Brain microvascular endothelial cell (primary cell): Measurements from ENCODE around the gene OBP2B.

ENCODE experiments used
- DNase-seq: peaks from one replicate; pipeline ENCODE4 v3.0.0-alpha.2; 2020
- H3K27ac ChIP-seq: fragments of 250-450 bp; sonication (Bioruptor Pico); 2 replicates; pipeline ENCODE4 v1.5.1; 2020; ENCODE audit warnings: mild to moderate bottlenecking, moderate library complexity
- H3K27me3 ChIP-seq: fragments of 250-450 bp; sonication (Bioruptor Pico); replicated peaks from 2 replicates; pipeline ENCODE4 v1.5.1; 2020; ENCODE audit warnings: mild to moderate bottlenecking
- H3K36me3 ChIP-seq: fragments of 250-450 bp; sonication (Bioruptor Pico); replicated peaks from 2 replicates; pipeline ENCODE4 v1.5.1; 2020; ENCODE audit warnings: mild to moderate bottlenecking
- H3K4me3 ChIP-seq: 2 replicates; pipeline ENCODE4 v1.5.1; 2011; ENCODE audit warnings: low read depth, mild to moderate bottlenecking, control low read depth, low read length, moderate library complexity
- in situ Hi-C: cut with HindIII; loops from 2 replicates; pipeline ENCODE4 v1.10.0; 2017; ENCODE audit warnings: low sequenced_read_pairs, low pct_ligation_motif_present
- TF ChIP-seq, protein P1 (sequence below): IDR thresholded peaks from 2 replicates; pipeline ENCODE4 v1.5.1; 2011; ENCODE audit warnings: low read depth, mild to moderate bottlenecking, moderate library complexity, low read length, control low read depth, inconsistent platforms; ENCODE audit errors: missing control alignments

Gene OBP2B

DNA sequence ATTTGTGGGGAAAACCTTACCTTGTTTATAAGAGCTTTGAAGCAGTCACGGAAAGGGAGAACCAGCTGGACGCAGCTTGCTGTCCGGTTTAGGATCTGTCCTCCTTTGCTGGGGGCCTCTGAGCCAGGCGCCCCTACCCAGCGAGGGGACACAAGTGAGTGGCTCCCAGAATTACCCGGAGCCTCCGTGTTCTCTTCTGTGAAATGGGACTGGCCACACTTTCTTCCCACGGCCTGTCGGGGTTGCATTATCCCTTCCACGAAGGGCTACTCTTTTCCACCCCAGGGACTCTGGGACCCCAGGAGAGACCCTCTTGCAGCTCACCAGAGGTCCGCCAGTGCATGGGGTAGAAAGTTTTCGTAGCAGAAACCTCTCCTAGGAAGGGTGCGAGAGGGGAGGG lies 44.9 kb downstream of the OBP2B start:
- H3K27ac ChIP-seq = no peak overlapping the region
- H3K27me3 ChIP-seq = no peaks in the 10 kb centered on the region
- H3K4me3 ChIP-seq = peak overlapping the region; percentile 59
- in situ Hi-C loops = no loop called here
- TF ChIP-seq, protein P1, sequence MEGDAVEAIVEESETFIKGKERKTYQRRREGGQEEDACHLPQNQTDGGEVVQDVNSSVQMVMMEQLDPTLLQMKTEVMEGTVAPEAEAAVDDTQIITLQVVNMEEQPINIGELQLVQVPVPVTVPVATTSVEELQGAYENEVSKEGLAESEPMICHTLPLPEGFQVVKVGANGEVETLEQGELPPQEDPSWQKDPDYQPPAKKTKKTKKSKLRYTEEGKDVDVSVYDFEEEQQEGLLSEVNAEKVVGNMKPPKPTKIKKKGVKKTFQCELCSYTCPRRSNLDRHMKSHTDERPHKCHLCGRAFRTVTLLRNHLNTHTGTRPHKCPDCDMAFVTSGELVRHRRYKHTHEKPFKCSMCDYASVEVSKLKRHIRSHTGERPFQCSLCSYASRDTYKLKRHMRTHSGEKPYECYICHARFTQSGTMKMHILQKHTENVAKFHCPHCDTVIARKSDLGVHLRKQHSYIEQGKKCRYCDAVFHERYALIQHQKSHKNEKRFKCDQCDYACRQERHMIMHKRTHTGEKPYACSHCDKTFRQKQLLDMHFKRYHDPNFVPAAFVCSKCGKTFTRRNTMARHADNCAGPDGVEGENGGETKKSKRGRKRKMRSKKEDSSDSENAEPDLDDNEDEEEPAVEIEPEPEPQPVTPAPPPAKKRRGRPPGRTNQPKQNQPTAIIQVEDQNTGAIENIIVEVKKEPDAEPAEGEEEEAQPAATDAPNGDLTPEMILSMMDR = no peak
- H3K36me3 ChIP-seq = no peaks in the 10 kb centered on the region
- DNase-seq = no peak

DNA sequence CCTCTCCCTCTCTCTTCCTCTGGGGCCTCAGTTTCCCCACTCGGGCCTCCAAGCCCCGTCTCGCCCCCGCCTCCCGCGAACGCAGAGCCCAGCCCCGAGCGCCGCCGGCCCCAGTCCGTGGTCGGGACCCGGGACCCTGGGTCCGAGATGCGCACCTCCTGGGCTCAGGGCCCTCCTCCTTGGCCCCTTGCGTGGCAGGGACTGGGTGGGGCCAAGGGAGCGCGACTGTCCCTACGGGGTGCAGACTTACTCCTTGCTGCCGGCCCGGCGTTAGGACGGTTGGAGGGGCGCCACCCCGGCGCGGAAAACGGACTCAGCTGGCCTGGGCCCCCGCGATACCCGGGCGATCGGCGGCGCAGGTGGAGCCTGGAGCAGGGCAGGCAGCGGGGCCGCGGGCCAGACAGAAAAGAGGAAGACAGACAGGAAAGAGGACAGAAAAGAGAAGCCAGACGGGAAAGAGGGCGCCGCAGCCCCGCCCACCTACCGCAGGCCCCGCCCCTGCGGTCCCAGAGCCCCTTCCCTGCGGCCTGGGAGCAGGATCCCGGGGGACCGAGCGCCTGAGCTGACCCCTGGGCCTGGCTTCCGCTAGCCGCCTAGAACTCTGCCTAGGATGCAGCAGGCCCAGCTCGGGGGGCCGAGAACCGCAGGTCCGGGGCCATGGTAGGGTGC lies 45.4 kb downstream of the OBP2B start, which contains the start of gene GBGT1:
Gene GBGT1 (minus strand): TSS at position 411 of the 669 bp plus-strand sequence. CDS start 1,502 bp downstream, outside the sequence.
- Histone ChIP-seq H3K36me3 (no peaks in the 10 kb centered on the region), H3K27ac (no peak within 1 kb of the TSS), H3K27me3 (no peaks in the 10 kb centered on the region), H3K4me3 (peak within 1 kb of the TSS; percentile 59)
- TF ChIP-seq, protein P1 = no peak
- no peak for DNase-seq
- in situ Hi-C loops = no loop called here

DNA sequence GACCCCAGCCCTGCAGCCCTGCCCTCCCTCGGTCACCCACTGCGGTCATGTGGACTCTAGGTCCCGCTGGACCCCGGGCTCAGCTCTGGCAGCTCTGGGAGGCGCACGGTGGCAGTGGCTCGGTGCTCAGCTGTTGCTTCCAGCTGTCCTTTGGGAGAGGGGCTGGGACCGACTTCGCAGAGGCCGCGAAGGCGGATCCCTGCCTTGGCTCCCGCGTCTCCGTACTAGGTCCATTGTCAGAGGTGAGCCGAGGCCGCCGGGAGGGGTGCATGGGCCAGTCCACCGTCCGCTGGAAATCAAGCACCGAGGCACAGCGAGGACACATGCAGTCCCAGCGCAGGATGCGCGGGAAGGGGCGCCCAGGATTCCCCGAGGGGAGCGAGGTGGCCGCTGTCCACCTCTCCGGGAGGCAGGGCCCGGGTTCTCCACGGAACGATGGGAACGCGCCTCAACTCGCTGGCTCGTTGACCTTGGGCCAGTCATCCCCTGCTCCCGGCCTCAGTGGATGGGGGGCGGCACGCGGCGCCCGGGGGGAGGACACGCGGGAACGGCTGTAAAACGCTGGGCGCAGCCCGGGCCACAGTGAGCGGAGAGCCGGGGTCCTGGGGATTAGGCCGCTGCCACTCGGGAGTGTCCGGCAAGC lies 46.1 kb downstream of the OBP2B start:
- in situ Hi-C loops = no loop called here
- no peak for DNase-seq

DNA sequence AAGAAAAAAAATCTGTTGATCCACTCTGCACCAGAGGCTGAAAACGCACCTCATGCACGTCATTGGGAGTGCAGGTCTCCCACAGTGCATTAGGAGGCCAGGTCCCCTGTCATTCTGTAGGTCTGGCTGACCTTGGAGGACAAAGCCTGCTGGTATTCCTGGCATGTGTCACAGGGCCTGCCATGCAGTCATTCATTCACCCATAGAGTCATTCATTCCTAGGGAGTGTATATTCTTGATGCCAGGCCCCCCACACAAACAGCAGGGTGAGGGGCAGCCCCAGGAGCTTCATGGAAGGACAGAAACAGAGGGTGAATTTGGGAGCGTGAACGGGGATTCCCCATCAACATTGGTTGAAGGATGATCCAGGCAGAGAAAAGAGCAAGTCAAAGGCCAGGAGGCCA lies 47.5 kb downstream of the OBP2B start:
- DNase-seq = no peak
- H3K27me3 ChIP-seq = no peaks in the 10 kb centered on the region
- in situ Hi-C loops = no loop called here
- H3K4me3 ChIP-seq = no peak overlapping the region
- no peak overlapping the region for H3K27ac ChIP-seq
- no peaks in the 10 kb centered on the region for H3K36me3 ChIP-seq
- TF ChIP-seq, protein P1 = no peak

More for the DNA sequence above, 46.1 kb downstream of the OBP2B start:
- peak overlapping the region; percentile 59 for H3K4me3 ChIP-seq
- TF ChIP-seq, protein P1 = no peak
- no peaks in the 10 kb centered on the region for H3K27me3 ChIP-seq
- no peak overlapping the region for H3K27ac ChIP-seq
- no peaks in the 10 kb centered on the region for H3K36me3 ChIP-seq

DNA sequence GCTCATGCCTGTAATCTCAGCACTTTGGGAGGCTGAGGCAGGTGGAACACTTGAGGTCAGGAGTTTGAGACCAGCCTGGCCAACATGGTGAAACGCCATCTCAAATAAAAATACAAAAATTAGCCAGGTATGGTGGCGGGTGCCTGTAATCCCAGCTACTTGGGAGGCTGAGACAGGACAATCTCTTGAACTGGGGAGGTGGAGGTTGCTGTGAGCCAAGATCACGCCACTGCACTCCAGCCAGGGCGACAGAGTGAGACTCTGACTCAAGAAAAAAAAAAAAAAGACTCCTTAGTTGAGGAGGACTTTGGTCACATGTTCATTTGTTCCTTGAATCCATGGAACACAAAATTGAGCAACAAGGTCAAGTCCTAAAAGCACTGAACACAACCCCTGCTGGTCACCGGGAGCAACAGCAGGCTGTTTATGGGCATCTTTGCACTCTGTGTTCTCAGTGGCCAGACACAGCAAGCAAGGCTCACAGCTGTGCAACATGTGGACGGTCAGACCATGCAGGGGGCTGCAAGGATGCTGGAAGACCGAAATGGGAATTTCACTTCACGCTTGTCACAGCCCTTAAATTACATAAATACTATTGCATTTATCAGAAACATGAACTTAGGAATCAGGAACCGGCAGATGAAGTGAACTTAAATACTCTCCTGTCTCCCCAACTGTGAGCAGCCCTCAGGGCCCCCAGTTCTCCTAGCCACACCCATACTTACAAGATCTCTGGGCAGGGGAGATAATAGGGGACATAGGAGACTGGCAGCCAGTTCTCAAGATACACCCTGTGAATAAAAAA lies 48.1 kb downstream of the OBP2B start:
- TF ChIP-seq, protein P1 = peak; percentile 85
- in situ Hi-C loops = no loop called here
- H3K27me3 ChIP-seq = no peaks in the 10 kb centered on the region
- H3K4me3 ChIP-seq = no peak overlapping the region
- DNase-seq = peak; percentile 60
- no peak overlapping the region for H3K27ac ChIP-seq
- H3K36me3 ChIP-seq = no peaks in the 10 kb centered on the region
